HUDEP-2 (cell line): ENCODE data around the gene PAX2.

Source experiments
- DNase-seq, 76 experiments: peaks; one replicate each; lab custom pipeline; 2025; ENCODE audit not compliant: unreplicated experiment in 76 of 76; lab: John Stamatoyannopoulos, UW

PAX2 gene

GRCh38 chr10:100873146-100873826 lies 127.9 kb downstream of the PAX2 start:
- no peak for DNase-seq

- DNase-seq: no peak
Observed at GRCh38 chr10:100873827-100874326, 128.5 kb downstream of the PAX2 start.

GRCh38 chr10:100874702-100875483 lies 129.5 kb downstream of the PAX2 start:
- no peak for DNase-seq

- DNase-seq: no peak
Observed at GRCh38 chr10:100875484-100876166, 130.2 kb downstream of the PAX2 start.

- no peak for DNase-seq
Observed at GRCh38 chr10:100876585-100877460, 131.4 kb downstream of the PAX2 start.

- no peak for DNase-seq
Observed at GRCh38 chr10:100877461-100877850, 132.1 kb downstream of the PAX2 start.

- DNase-seq: peak in 37 of 76 experiments; percentile 2 to 70 (median 21)
Observed at GRCh38 chr10:100878291-100878910, 133.0 kb downstream of the PAX2 start.
